HS-5 (cell line): ENCODE data around the gene B4GALNT3.
"Not testable (repeated sequence)": the region's sequence is repeated elsewhere in the genome, so short reads cannot be mapped to it uniquely, and the experiment has no call there.

ENCODE experiments used
- DNase-seq: peaks from one replicate; pipeline ENCODE4 v3.0.0-alpha.2; 2012; ENCODE audit warnings: low read depth

Gene B4GALNT3

GRCh38 chr12:459430-460258, at the start of gene B4GALNT3:
TSS of gene B4GALNT3 (plus strand) at chr12:459939. CDS start at chr12:460377, 438 bp downstream.
- DNase-seq: no peak

DNA sequence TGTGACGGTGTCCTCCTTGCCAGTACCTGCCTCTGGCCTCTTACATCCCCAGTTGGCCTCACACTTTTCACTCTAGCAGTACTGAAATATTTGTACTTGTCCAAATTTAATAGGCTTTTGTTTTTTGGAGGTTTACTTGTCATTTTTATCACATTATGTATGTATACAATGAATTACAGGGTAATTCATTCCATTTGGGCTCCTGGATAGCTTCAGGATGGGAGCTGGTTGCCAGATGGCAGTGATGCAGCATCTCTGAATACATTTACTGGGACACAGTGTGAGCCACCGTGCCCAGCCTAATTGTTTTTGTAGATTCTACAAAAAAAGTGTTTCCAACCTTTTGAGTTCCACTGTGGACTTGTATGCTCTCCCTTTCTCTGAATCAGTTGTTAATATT, 44.9 kb upstream of the B4GALNT3 start:
- DNase-seq: no peak

DNA sequence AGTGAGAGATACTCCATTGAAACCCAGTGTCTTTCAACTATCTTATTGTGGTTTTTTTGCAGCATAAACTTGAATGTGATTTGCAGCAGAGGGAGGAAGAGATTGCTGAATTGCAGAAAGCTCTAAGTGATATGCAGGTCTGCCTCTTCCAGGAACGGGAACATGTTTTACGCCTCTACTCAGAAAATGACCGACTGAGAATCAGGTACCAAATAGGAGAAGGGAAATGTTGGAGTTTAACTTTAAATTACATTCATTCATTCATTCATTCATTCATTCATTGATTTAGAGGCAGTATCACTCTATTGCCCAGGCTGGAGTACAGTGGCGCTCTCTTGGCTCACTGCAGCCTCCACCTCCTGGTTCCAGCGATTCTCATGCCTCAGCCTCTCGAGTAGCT, 41.3 kb upstream of the B4GALNT3 start:
- DNase-seq: no peak

- no peak for DNase-seq
These were observed 37.2 kb upstream of the B4GALNT3 start for GRCh38 chr12:422526-422925.

DNA sequence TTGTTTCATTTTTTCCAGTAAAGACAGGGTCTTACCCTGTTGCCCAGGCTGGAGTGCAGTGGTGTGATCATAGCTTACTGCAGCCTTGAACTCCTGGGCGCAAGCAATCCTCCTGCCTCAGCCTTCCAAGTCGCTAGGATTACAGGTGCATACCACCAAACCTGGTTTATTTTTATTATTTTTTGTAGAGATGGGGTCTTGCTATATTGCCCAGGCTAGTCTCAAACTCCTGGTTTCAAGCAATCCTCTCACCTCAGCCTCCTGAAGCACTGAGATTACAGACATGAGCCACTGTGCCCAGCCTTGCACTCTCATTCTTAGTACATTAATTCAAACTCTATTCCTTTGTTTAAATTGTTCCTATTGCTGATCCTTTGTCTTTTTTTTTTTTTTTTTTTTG, 24.0 kb upstream of the B4GALNT3 start:
- not testable (repeated sequence) for DNase-seq

- peak; percentile 18 for DNase-seq
These were observed 17.4 kb upstream of the B4GALNT3 start for GRCh38 chr12:442235-442884.

DNA sequence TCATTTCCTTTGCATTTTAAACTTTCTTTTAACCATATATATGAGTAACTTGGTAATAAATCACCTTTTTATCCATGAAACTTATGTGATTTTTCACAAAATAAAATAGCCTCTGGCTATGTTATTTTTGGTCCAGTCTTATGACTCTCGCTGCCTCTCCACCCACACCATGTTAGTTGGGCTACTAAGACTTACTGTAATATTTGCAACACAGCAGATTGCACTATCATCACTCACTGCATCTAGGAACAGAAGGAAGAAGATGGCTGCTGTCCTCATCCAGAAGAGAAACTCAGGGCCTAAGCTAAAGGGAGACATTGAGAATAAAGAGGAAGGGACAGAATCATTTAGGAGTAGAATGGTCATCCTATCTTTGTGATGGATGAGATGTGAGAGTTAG, 12.6 kb upstream of the B4GALNT3 start:
- DNase-seq: no peak

GRCh38 chr12:449203-449602, 10.5 kb upstream of the B4GALNT3 start:
- no peak for DNase-seq

- DNase-seq: no peak
These were observed 9.3 kb upstream of the B4GALNT3 start for GRCh38 chr12:450438-450837.

- no peak for DNase-seq
These were observed 7.0 kb upstream of the B4GALNT3 start for GRCh38 chr12:452667-453210.

GRCh38 chr12:454833-455232, 4.9 kb upstream of the B4GALNT3 start:
- no peak for DNase-seq

- DNase-seq: no peak
These were observed 3.9 kb upstream of the B4GALNT3 start for GRCh38 chr12:455821-456220.

DNA sequence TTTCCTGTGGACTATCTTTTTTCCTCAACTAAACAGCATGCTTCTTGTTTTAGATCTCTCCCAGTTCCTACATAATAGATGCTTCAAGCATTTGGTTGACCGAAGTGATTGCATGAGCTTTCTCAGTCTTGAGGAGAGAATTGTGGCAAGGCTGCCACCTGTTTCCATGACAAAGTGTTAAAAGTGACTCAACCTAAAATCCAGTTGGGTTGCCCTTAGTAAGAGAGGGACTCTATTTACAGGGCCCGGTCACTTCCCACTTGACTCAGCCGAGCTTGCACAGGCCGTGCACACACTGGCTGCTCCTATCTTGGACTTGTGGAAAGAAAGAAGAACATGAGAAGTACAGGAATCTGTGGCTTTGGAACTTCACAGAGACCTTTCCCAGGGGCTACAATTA, 2.1 kb upstream of the B4GALNT3 start:
- DNase-seq: no peak

GRCh38 chr12:459050-459429, 699 bp upstream of the B4GALNT3 start:
- no peak for DNase-seq

GRCh38 chr12:460261-461230, 807 bp downstream of the B4GALNT3 start:
- DNase-seq: no peak

DNA sequence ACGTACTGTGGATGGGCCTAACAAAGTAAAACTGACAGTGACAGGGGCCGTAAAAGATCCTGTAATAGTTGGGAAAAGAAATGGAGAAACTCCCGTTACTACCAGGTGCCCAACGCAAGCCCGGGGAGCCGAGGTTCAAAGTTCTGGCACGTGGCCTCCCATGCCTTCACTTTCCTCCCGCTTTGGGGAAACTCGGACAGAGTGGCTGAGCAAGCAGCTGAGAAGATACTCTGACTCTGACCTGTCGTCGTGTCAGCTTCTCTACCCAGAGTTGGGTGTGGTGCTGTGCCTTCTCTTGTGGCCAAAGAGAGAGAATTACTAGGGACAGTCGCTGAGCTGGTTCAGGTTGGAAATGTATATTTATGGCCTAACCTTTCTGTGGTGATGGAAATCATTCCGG, 1.7 kb downstream of the B4GALNT3 start:
- DNase-seq: no peak

DNA sequence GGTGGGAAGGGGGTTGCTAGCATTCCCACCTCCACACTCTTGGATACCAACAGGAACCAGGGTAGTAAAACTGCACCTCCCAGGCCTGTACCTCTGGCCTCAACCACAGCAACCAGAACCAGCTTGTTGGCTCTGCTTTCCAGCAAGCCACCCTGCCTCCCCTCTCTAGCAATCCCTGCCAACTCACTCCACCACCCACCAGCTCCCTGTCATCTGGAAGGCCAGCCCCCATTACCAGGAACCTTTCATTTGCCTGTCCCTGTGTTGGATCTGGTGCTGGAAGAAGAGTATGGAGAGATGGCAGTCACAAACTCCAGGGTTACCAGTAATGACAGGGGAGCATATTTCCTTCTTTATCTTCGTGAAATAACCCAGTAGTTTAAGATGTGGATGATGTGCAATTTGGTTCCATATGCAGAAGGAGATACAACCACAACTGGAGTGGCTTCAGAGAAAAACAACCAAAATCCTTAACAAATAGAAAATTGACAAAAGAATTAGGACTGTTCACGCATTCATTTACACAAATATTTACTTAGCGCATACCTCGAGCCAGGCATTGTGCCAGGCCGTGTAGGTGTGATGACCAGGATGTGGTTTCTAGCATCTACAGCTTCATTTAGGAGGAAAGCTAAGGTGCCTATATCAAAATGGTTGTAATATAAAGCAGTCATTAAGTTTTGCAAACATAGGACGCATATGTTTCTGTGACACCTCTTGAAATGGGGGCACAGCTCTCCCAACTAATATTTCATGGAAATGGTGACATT, 3.4 kb downstream of the B4GALNT3 start:
- DNase-seq: no peak

GRCh38 chr12:464484-465267, 4.9 kb downstream of the B4GALNT3 start:
- DNase-seq: no peak

DNA sequence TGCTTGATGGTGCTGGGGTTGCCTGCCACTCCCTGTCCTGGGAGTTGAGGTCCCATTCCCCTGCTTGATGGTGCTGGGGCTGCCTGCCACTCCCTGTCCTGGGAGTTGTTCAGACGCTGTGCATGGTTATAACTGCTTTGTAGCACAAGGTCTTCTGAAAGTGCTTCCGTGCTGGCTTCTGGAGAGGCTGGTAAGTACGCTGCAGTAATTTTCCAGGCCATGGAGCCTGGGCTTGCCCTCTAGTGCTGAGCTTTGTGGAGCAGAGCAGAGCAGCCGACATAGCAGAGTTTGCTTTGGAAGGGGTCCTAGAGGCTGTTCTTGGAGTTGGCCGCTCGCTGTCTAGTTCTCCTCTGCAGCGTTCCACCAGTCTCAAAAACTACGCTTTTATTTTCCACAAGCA, 6.3 kb downstream of the B4GALNT3 start:
- DNase-seq: no peak

DNA sequence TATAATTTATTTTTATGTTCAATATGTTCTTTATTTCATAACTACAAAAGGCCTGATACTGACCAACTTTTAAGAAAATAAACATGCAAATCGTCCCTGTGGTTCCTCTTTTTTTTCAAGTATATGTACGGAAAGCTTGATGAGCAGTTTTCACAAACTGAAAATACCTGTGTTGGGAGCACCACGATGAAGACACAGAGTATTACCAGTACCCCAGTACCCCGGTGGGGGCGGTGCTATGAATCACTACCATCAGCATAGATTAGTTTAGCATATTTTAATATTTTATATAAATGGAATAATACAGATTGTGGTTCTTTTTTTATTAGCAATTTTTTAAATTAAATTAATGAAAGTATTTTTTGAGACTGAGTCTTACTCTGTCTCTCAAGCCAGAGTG, 7.0 kb downstream of the B4GALNT3 start:
- DNase-seq: no peak

- no peak for DNase-seq
These were observed 7.9 kb downstream of the B4GALNT3 start for GRCh38 chr12:467591-467990.
